ENCODE results near the gene ST6GALNAC1.

Gene ST6GALNAC1

GRCh38 chr17:76686538-76687297 is 43.2 kb upstream of the ST6GALNAC1 start:
- TF ChIP-seq CTCF (IDR thresholded peaks at IDR 0.05; ENCODE audit: low read depth, low read length) = no peak
- H3K4me3 ChIP-seq (replicated peaks in 1 of 2; ENCODE audit: low read depth in 2 of 2, low read length in 2 of 2) = no peak overlapping the region
- DNase-seq (ENCODE audit: low read depth in 2 of 2) = no peak

- no peak for DNase-seq (ENCODE audit: low read depth in 2 of 2)
- H3K4me3 ChIP-seq (replicated peaks in 1 of 2; ENCODE audit: low read depth in 2 of 2, low read length in 2 of 2) = no peak overlapping the region
- TF ChIP-seq CTCF (IDR thresholded peaks at IDR 0.05; ENCODE audit: low read depth, low read length) = no peak
These were observed 42.3 kb upstream of the ST6GALNAC1 start for GRCh38 chr17:76685846-76686245.

GRCh38 chr17:76685366-76685765 is 41.8 kb upstream of the ST6GALNAC1 start:
- no peak for DNase-seq (ENCODE audit: low read depth in 2 of 2)
- no peak overlapping the region for H3K4me3 ChIP-seq (replicated peaks in 1 of 2; ENCODE audit: low read depth in 2 of 2, low read length in 2 of 2)
- no peak for TF ChIP-seq CTCF (IDR thresholded peaks at IDR 0.05; ENCODE audit: low read depth, low read length)

DNA sequence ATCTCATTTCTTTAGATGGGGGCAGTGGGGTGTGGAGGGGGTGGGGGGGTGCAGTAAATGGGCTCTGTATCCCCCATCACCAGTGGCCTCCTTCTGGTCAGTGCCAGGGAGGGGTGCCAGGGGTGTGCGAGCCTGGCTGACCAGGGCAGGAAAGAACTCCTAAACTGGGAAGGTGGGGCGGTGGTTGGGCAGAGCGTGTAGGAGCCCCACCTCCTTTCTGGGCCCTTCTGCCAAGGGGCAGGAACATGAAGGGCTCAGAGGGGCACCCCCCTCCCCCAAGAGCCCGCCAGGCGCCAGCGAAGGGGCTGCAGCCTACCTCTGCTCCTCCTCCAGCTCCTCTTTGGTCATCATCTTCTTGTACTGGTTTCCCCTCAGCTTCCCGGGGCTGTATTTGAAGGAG is 41.2 kb upstream of the ST6GALNAC1 start:
- no peak for TF ChIP-seq CTCF (IDR thresholded peaks at IDR 0.05; ENCODE audit: low read depth, low read length)
- H3K4me3 ChIP-seq (replicated peaks in 1 of 2; ENCODE audit: low read depth in 2 of 2, low read length in 2 of 2) = no peak overlapping the region
- DNase-seq (ENCODE audit: low read depth in 2 of 2) = no peak

DNA sequence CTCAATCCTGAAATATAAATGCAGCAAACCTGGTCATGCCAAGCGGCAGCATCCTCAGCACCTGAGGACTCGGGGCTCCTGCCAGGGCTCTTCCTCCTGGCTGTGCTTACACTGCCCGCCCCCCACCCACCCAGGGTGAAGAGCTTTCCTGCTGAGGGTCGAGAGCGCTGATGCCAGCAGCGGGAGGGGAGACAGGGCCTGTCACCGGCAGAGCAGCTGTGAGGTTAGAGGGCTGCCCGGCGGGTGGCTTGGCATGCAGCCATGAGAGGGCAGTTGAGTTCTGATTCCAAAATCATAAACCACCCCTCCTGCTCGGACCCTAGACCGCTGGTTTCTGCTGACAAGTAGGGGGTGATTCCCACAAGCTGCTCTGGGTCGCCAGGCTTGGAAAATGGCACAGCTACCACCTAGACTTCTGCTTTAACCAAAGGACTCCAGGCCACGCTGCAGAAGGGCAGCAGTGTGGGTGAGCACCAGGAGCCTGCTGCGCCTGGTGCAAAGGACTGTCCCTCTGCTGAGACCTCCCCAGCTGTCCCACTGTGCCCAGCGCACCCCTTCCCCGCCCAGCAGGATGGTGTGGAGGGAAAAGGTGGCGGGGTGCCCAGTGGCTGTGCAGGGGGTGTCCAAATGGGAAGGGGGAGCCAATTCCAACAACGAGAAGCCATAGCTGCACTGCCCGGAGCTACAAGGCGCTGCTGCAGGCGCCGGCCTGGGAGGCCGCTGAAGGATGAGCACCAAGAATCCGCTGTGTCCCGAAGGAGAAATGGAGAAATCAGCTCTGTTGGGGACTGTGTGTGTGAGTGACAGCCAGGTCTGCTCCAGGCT is 40.6 kb upstream of the ST6GALNAC1 start:
- no peak for TF ChIP-seq CTCF (IDR thresholded peaks at IDR 0.05; ENCODE audit: low read depth, low read length)
- no peak for DNase-seq (ENCODE audit: low read depth in 2 of 2)
- no peak overlapping the region for H3K4me3 ChIP-seq (replicated peaks in 1 of 2; ENCODE audit: low read depth in 2 of 2, low read length in 2 of 2)

GRCh38 chr17:76683011-76683755 is 39.6 kb upstream of the ST6GALNAC1 start:
- TF ChIP-seq CTCF (IDR thresholded peaks at IDR 0.05; ENCODE audit: low read depth, low read length) = peak; percentile 11
- no peak for DNase-seq (ENCODE audit: low read depth in 2 of 2)
- H3K4me3 ChIP-seq (replicated peaks in 1 of 2; ENCODE audit: low read depth in 2 of 2, low read length in 2 of 2) = no peak overlapping the region

All from cardiac fibroblast (primary cell).